Esophagus muscularis mucosa (tissue), 3 donors: ENCODE data around the gene ATF3.

Source experiments
- CTCF ChIP-seq, 3 experiments: fragments of 200-600 bp in 2 of 3; fragments of 450-650 bp in 1 of 3; sonication (generic) in 2 of 3; IDR thresholded peaks; one replicate each; pipeline ENCODE4 v1.5.1; 2017 to 2019; ENCODE audit warnings: antibody characterized with exemption in 3 of 3, mild to moderate bottlenecking in 2 of 3, moderate library complexity in 1 of 3
- POLR2AphosphoS5 ChIP-seq, 2 donors: sonication (generic); formaldehyde crosslinking; IDR thresholded peaks; one replicate each; pipeline ENCODE4 v1.6.1; 2017; ENCODE audit warnings: antibody characterized with exemption in 2 of 2

- TF ChIP-seq CTCF (IDR thresholded peaks at IDR 0.05) (no peak), POLR2AphosphoS5 (IDR thresholded peaks at IDR 0.05) (no peak)
These were observed 1.4 kb downstream of the ATF3 start for GRCh38 chr1:212609701-212610574.
